Type B pancreatic cell (in vitro differentiated cells): ENCODE measurements around the gene ILKAP. TPM values are rescaled to one million over a fixed set of nuclear protein-coding genes. Genes with fewer than 3 reads are reported as not detected.

ENCODE experiments used
- DNase-seq: peaks from one replicate; pipeline ENCODE4 v3.0.0; 2021; ENCODE audit warnings: mixed read lengths; ENCODE audit not compliant: unreplicated experiment; ENCODE audit errors: extremely low spot score
- H3K27ac Mint-ChIP-seq: 2 replicates; pipeline ENCODE4 v1.8.0; 2021; ENCODE audit warnings: mild to moderate bottlenecking, mixed read lengths
- H3K27me3 Mint-ChIP-seq: 2 replicates; pipeline ENCODE4 v1.8.0; 2021; ENCODE audit warnings: mixed read lengths
- H3K36me3 Mint-ChIP-seq: 2 replicates; pipeline ENCODE4 v1.8.0; 2021; ENCODE audit warnings: mixed read lengths
- H3K4me1 Mint-ChIP-seq: one replicate; pipeline ENCODE4 v1.8.0; 2021; ENCODE audit warnings: mixed read lengths; ENCODE audit not compliant: unreplicated experiment
- H3K4me3 Mint-ChIP-seq: 2 replicates; pipeline ENCODE4 v1.8.0; 2021; ENCODE audit warnings: mild to moderate bottlenecking, mixed read lengths
- H3K9me3 Mint-ChIP-seq: 2 replicates; pipeline ENCODE4 v1.8.0; 2021; ENCODE audit warnings: mixed read lengths
- CTCF ChIP-seq: fragments of 200-600 bp; sonication (generic); conservative IDR thresholded peaks from 2 replicates; pipeline ENCODE4 v1.5.0; 2021; ENCODE audit warnings: antibody characterized with exemption, mild to moderate bottlenecking
- total RNA-seq: library from RNA; stranded (reverse); gene quantifications from 2 replicates; pipeline ENCODE4 v1.2.1, GENCODE V29; 2021; ENCODE audit warnings: low replicate concordance

The ILKAP gene
- total RNA-seq, 1 donor from 2014 or later: 50.4 TPM

- no peak for DNase-seq
- no peak overlapping the region for H3K4me3 Mint-ChIP-seq
- TF ChIP-seq CTCF: no peak
- H3K9me3 Mint-ChIP-seq: no peaks in the 10 kb centered on the region
- no peaks in the 10 kb centered on the region for H3K27me3 Mint-ChIP-seq
- H3K4me1 Mint-ChIP-seq: peaks cover 6% of the 10 kb centered on the region
- no peaks in the 10 kb centered on the region for H3K36me3 Mint-ChIP-seq
- no peak overlapping the region for H3K27ac Mint-ChIP-seq
These were observed 65.6 kb downstream of the ILKAP start for GRCh38 chr2:238137885-238138284.

- DNase-seq: no peak
- H3K4me1 Mint-ChIP-seq: peaks cover 5% of the 10 kb centered on the region
- no peaks in the 10 kb centered on the region for H3K27me3 Mint-ChIP-seq
- no peaks in the 10 kb centered on the region for H3K9me3 Mint-ChIP-seq
- no peak overlapping the region for H3K4me3 Mint-ChIP-seq
- TF ChIP-seq CTCF: no peak
- no peak overlapping the region for H3K27ac Mint-ChIP-seq
- H3K36me3 Mint-ChIP-seq: no peaks in the 10 kb centered on the region
These were observed 66.5 kb downstream of the ILKAP start for GRCh38 chr2:238136820-238137537.

GRCh38 chr2:238135601-238136150 lies 67.8 kb downstream of the ILKAP start:
- Mint-ChIP-seq H3K27ac (no peak overlapping the region), H3K4me1 (no peaks in the 10 kb centered on the region), H3K36me3 (no peaks in the 10 kb centered on the region), H3K9me3 (no peaks in the 10 kb centered on the region), H3K4me3 (no peak overlapping the region), H3K27me3 (no peaks in the 10 kb centered on the region)
- no peak for TF ChIP-seq CTCF
- no peak for DNase-seq

- Mint-ChIP-seq H3K4me3 (no peak overlapping the region), H3K4me1 (no peaks in the 10 kb centered on the region), H3K27ac (no peak overlapping the region), H3K9me3 (no peaks in the 10 kb centered on the region), H3K27me3 (no peaks in the 10 kb centered on the region), H3K36me3 (no peaks in the 10 kb centered on the region)
- no peak for TF ChIP-seq CTCF
- DNase-seq: no peak
These were observed 69.1 kb downstream of the ILKAP start for GRCh38 chr2:238134393-238134785.

GRCh38 chr2:238133499-238134392 lies 69.7 kb downstream of the ILKAP start:
- H3K4me3 Mint-ChIP-seq: no peak overlapping the region
- no peaks in the 10 kb centered on the region for H3K36me3 Mint-ChIP-seq
- no peaks in the 10 kb centered on the region for H3K9me3 Mint-ChIP-seq
- no peak for DNase-seq
- H3K27ac Mint-ChIP-seq: no peak overlapping the region
- H3K4me1 Mint-ChIP-seq: no peaks in the 10 kb centered on the region
- peak; percentile 36 for TF ChIP-seq CTCF
- no peaks in the 10 kb centered on the region for H3K27me3 Mint-ChIP-seq
